KOPT-K1 (cell line): ENCODE measurements around the gene SLC7A6OS.

Experiments used
- H3K27ac ChIP-seq: fragments of 200-600 bp; sonication (generic); 2 replicates; pipeline ENCODE4 v1.5.1; 2016; ENCODE audit warnings: antibody characterized with exemption, mild to moderate bottlenecking, low read depth, low read length; ENCODE audit not compliant: poor library complexity, severe bottlenecking
- H3K36me3 ChIP-seq: fragments of 200-600 bp; sonication (generic); 2 replicates; pipeline ENCODE4 v1.5.1; 2017; ENCODE audit warnings: antibody characterized with exemption, mild to moderate bottlenecking, low read length, moderate library complexity; ENCODE audit not compliant: insufficient read depth
- H3K9me3 ChIP-seq: fragments of 200-600 bp; sonication (generic); 2 replicates; pipeline ENCODE4 v1.5.1; 2017; ENCODE audit warnings: antibody characterized with exemption, low read length, mild to moderate bottlenecking; ENCODE audit not compliant: insufficient read depth, poor library complexity, severe bottlenecking

SLC7A6OS gene

GRCh38 chr16:68348639-68349445 is 38.1 kb upstream of the SLC7A6OS start:
- H3K27ac ChIP-seq, result no peak overlapping the region
- H3K36me3 ChIP-seq, result peaks cover 100% of the 10 kb centered on the region
- no peaks in the 10 kb centered on the region for H3K9me3 ChIP-seq

- Histone ChIP-seq H3K27ac (no peak overlapping the region), H3K9me3 (no peaks in the 10 kb centered on the region), H3K36me3 (peaks cover 99% of the 10 kb centered on the region)
Measured at GRCh38 chr16:68347605-68348004, 36.9 kb upstream of the SLC7A6OS start.

- peaks cover 99% of the 10 kb centered on the region for H3K36me3 ChIP-seq
- H3K27ac ChIP-seq, result no peak overlapping the region
- no peaks in the 10 kb centered on the region for H3K9me3 ChIP-seq
Measured at GRCh38 chr16:68346892-68347480, 36.2 kb upstream of the SLC7A6OS start.

GRCh38 chr16:68345958-68346635 is 35.4 kb upstream of the SLC7A6OS start:
- peaks cover 99% of the 10 kb centered on the region for H3K36me3 ChIP-seq
- H3K27ac ChIP-seq, result no peak overlapping the region
- no peaks in the 10 kb centered on the region for H3K9me3 ChIP-seq

- peaks cover 99% of the 10 kb centered on the region for H3K36me3 ChIP-seq
Measured at GRCh38 chr16:68345351-68345810, 34.6 kb upstream of the SLC7A6OS start.

GRCh38 chr16:68344252-68344651 is 33.5 kb upstream of the SLC7A6OS start:
- peaks cover 99% of the 10 kb centered on the region for H3K36me3 ChIP-seq
- no peak overlapping the region for H3K27ac ChIP-seq
- no peaks in the 10 kb centered on the region for H3K9me3 ChIP-seq

More at GRCh38 chr16:68345351-68345810, 34.6 kb upstream of the SLC7A6OS start:
- no peak overlapping the region for H3K27ac ChIP-seq
- no peaks in the 10 kb centered on the region for H3K9me3 ChIP-seq

- H3K9me3 ChIP-seq, result no peaks in the 10 kb centered on the region
- peaks cover 99% of the 10 kb centered on the region for H3K36me3 ChIP-seq
- H3K27ac ChIP-seq, result no peak overlapping the region
Measured at GRCh38 chr16:68343137-68343536, 32.4 kb upstream of the SLC7A6OS start.

- H3K9me3 ChIP-seq, result no peaks in the 10 kb centered on the region
- peaks cover 99% of the 10 kb centered on the region for H3K36me3 ChIP-seq
- H3K27ac ChIP-seq, result no peak overlapping the region
Measured at GRCh38 chr16:68342620-68343019, 31.9 kb upstream of the SLC7A6OS start.

- peaks cover 96% of the 10 kb centered on the region for H3K36me3 ChIP-seq
- H3K27ac ChIP-seq, result no peak overlapping the region
- no peaks in the 10 kb centered on the region for H3K9me3 ChIP-seq
Measured at GRCh38 chr16:68339214-68339613, 28.5 kb upstream of the SLC7A6OS start.

- H3K36me3 ChIP-seq, result peaks cover 96% of the 10 kb centered on the region
- no peaks in the 10 kb centered on the region for H3K9me3 ChIP-seq
- no peak overlapping the region for H3K27ac ChIP-seq
Measured at GRCh38 chr16:68338326-68339119, 27.8 kb upstream of the SLC7A6OS start.

- Histone ChIP-seq H3K36me3 (peaks cover 75% of the 10 kb centered on the region), H3K9me3 (no peaks in the 10 kb centered on the region), H3K27ac (no peak overlapping the region)
Measured at GRCh38 chr16:68335175-68335574, 24.4 kb upstream of the SLC7A6OS start.

GRCh38 chr16:68332411-68333121 is 21.8 kb upstream of the SLC7A6OS start:
- Histone ChIP-seq H3K9me3 (no peaks in the 10 kb centered on the region), H3K27ac (peak overlapping the region; percentile 53), H3K36me3 (peaks cover 64% of the 10 kb centered on the region)

- no peaks in the 10 kb centered on the region for H3K9me3 ChIP-seq
- H3K36me3 ChIP-seq, result peaks cover 64% of the 10 kb centered on the region
- H3K27ac ChIP-seq, result peak overlapping the region; percentile 53
Measured at GRCh38 chr16:68331879-68332410, 21.2 kb upstream of the SLC7A6OS start.

- no peak overlapping the region for H3K27ac ChIP-seq
- no peaks in the 10 kb centered on the region for H3K9me3 ChIP-seq
- H3K36me3 ChIP-seq, result peaks cover 67% of the 10 kb centered on the region
Measured at GRCh38 chr16:68328860-68329390, 18.2 kb upstream of the SLC7A6OS start.
